ENCODE data around the gene IFT80.
"Not testable (repeated sequence)": the region's sequence is repeated elsewhere in the genome, so short reads cannot be mapped to it uniquely, and the experiment has no call there.

Gene IFT80

GRCh38 chr3:160259589-160259988 lies 139.4 kb downstream of the IFT80 start:
- no peak for TF ChIP-seq CTCF (conservative IDR thresholded peaks at IDR 0.05)
- H3K27ac ChIP-seq: no peak overlapping the region

GRCh38 chr3:160257606-160258005 lies 141.4 kb downstream of the IFT80 start:
- no peak for TF ChIP-seq CTCF (conservative IDR thresholded peaks at IDR 0.05)
- H3K27ac ChIP-seq: no peak overlapping the region

GRCh38 chr3:160253298-160253697 lies 145.7 kb downstream of the IFT80 start:
- no peak for TF ChIP-seq CTCF (conservative IDR thresholded peaks at IDR 0.05)

GRCh38 chr3:160247766-160248165 lies 151.3 kb downstream of the IFT80 start:
- no peak overlapping the region for H3K27ac ChIP-seq
- TF ChIP-seq CTCF (conservative IDR thresholded peaks at IDR 0.05): no peak

More at GRCh38 chr3:160253298-160253697, 145.7 kb downstream of the IFT80 start:
- no peak overlapping the region for H3K27ac ChIP-seq

- TF ChIP-seq CTCF (conservative IDR thresholded peaks at IDR 0.05): no peak
- no peak overlapping the region for H3K27ac ChIP-seq
Measured at GRCh38 chr3:160245261-160245800, 153.7 kb downstream of the IFT80 start.

GRCh38 chr3:160240719-160241118 lies 158.3 kb downstream of the IFT80 start:
- not testable (repeated sequence) for H3K27ac ChIP-seq

- no peak overlapping the region for H3K27ac ChIP-seq
- no peak for TF ChIP-seq CTCF (conservative IDR thresholded peaks at IDR 0.05)
Measured at GRCh38 chr3:160232014-160232413, 167.0 kb downstream of the IFT80 start.

GRCh38 chr3:160227419-160227818 lies 171.6 kb downstream of the IFT80 start:
- no peak overlapping the region for H3K27ac ChIP-seq
- no peak for TF ChIP-seq CTCF (conservative IDR thresholded peaks at IDR 0.05)

Data from VCaP (cell line).